ENCODE measurements around the gene ZSWIM5.
A peak's percentile ranks its signal among the peaks of the same experiment; 100 is the strongest.

The ZSWIM5 gene

GRCh38 chr1:45033356-45033755, 173.0 kb downstream of the ZSWIM5 start:
- no peak for DNase-seq

GRCh38 chr1:45032837-45033236, 173.6 kb downstream of the ZSWIM5 start:
- no peak for DNase-seq

GRCh38 chr1:45026446-45026845, 180.0 kb downstream of the ZSWIM5 start:
- DNase-seq = no peak

- no peak for DNase-seq
Measured at GRCh38 chr1:45023663-45024062, 182.7 kb downstream of the ZSWIM5 start.

GRCh38 chr1:45018599-45019230, 187.7 kb downstream of the ZSWIM5 start:
- DNase-seq = peak in 32 of 51 donors; percentile 4 to 63 (median 33)

GRCh38 chr1:45016767-45017166, 189.6 kb downstream of the ZSWIM5 start:
- DNase-seq = no peak

GRCh38 chr1:45016090-45016697, 190.2 kb downstream of the ZSWIM5 start:
- DNase-seq = no peak

- DNase-seq = no peak
Measured at GRCh38 chr1:45015683-45016082, 190.7 kb downstream of the ZSWIM5 start.

GRCh38 chr1:45014321-45015028, 191.9 kb downstream of the ZSWIM5 start:
- DNase-seq = peak in 47 of 51 donors; percentile 23 to 89 (median 63)

- no peak for DNase-seq
Measured at GRCh38 chr1:45013551-45014209, 192.7 kb downstream of the ZSWIM5 start.

GRCh38 chr1:45012639-45013278, 193.6 kb downstream of the ZSWIM5 start:
- DNase-seq = peak in 25 of 51 donors; percentile 5 to 49 (median 23)

- DNase-seq = peak in 50 of 51 donors; percentile 20 to 93 (median 83)
Measured at GRCh38 chr1:45011837-45012638, 194.4 kb downstream of the ZSWIM5 start, which contains the start of gene UROD. UROD (plus strand) TSS chr1:45012254; CDS start chr1:45012266, 12 bp downstream.

GRCh38 chr1:45010855-45011811, 195.3 kb downstream of the ZSWIM5 start, which contains the start of gene HECTD3:
HECTD3 (minus strand) TSS chr1:45011324; CDS start chr1:45011257, 67 bp downstream.
- peak in 50 of 51 donors; percentile 20 to 88 (median 66) for DNase-seq

GRCh38 chr1:45009956-45010854, 196.2 kb downstream of the ZSWIM5 start:
- peak in 3 of 51 donors; percentile 13 to 31 (median 14) for DNase-seq

GRCh38 chr1:45009296-45009865, 197.0 kb downstream of the ZSWIM5 start:
- DNase-seq = no peak

GRCh38 chr1:45008516-45008915, 197.9 kb downstream of the ZSWIM5 start:
- DNase-seq = no peak

- DNase-seq = no peak
Measured at GRCh38 chr1:45008076-45008475, 198.3 kb downstream of the ZSWIM5 start.

- DNase-seq = no peak
Measured at GRCh38 chr1:45007311-45007710, 199.1 kb downstream of the ZSWIM5 start.
